Effector CD4-positive, alpha-beta T cell (primary cell): ENCODE results near the gene TATDN3.
"Not testable (repeated sequence)": the region's sequence is repeated elsewhere in the genome, so short reads cannot be mapped to it uniquely, and the experiment has no call there.

Experiments used
- DNase-seq: peaks from one replicate; pipeline ENCODE4 v3.0.0-alpha.2; 2020

The TATDN3 gene

DNA sequence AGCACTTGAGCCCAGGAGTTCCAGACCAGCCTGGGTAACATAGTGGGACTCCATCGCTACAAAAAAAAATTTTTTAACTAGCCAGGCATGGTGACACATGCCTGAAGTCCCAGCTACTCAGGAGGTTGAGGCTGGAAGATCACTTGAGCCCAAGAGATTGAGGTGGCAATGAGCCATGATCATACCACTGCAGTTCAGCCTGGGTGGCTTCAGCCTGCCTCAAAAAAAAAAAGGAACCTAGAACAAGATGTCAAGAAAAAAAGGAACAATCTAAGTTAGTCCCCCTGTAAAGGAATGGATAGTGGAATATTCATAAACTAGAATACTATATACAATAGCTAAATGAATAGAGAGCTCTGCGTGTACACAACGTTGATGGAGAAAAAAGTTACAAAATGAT is 14.5 kb upstream of the TATDN3 start:
- no peak for DNase-seq

DNA sequence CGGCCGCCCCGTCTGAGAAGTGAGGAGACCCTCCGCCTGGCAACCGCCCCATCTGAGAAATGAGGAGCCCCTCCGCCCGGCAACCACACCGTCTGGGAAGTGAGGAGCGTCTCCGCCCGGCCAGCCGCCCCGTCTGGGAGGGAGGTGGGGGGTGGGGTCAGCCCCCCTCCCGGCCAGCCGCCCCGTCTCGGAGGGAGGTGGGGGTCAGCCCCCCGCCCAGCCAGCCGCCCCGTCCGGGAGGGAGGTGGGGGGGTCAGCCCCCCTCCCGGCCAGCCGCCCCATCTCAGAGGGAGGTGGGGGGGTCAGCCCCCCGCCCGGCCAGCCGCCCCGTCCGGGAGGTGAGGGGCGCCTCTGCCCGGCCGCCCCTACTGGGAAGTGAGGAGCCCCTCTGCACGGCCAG is 12.6 kb upstream of the TATDN3 start:
- DNase-seq: not testable (repeated sequence)

DNA sequence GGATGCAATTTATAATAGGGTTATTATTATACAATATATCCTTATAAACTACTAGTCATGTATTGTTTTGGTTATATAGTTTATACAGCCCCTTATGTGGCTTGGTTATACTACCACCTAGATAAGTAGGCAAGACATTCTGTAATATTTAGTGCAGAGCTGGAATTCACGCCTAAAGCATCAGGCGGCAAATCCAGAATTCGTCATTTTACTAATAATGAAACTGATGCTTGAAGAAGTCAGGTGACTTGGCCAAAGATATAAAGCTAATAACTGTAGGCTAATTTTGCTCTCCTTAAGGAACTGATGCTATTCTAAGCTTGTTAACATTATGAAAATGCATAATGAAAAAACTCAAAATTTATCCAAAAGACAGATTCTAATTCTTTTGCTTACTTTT is 10.9 kb upstream of the TATDN3 start:
- DNase-seq: no peak

DNA sequence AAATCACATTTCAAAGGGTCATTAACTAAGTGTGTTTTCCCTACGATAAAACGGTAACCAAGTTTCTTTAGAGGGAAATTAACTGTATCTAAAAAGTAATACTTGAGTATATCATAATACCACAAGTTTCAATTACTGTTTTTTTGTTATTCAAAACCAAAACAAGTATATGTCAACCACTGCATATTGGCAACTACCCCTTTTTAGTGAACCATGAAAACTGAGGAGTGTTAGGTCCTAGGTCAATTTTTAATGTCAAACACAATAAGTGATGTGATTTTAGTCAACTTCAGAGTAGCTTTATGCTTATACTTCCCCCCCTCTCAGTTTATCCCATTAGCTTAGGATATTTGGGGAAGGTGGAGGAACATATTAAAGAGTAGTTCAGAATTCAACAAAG is 10.5 kb upstream of the TATDN3 start:
- no peak for DNase-seq

DNA sequence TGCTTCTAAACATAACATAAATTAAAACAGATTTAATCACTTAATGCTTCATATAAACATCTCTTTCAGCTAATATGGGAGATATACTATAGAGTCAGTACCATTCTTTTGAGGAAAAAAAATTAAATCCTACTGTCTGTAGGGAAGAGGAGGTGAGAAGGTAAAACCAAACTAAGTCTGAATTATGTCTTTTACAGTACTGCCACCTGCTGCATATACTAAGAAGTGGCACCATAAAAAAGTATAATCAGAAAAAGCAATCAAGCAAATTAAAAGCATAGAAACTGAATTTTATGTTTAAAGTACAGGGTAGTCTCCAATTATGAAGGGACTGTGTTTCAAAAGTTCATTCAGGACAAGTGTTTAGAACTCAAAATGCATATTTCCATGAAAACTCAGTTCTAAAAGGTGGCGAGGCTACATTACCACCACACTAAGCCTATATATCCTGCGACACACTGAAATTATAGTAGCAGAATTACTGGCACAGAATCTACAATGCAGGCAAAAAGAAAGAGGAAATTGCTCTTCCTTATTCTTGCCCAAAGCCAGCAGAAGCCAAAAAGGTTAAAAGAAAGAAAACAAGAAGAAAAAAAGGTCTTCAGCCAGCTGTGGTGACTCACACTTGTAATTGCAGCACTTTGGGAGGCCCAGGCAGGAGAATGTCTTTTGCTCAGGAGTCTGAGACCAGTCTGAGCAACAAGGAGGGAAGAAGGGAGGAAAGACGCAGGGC is 9.1 kb upstream of the TATDN3 start:
- no peak for DNase-seq

DNA sequence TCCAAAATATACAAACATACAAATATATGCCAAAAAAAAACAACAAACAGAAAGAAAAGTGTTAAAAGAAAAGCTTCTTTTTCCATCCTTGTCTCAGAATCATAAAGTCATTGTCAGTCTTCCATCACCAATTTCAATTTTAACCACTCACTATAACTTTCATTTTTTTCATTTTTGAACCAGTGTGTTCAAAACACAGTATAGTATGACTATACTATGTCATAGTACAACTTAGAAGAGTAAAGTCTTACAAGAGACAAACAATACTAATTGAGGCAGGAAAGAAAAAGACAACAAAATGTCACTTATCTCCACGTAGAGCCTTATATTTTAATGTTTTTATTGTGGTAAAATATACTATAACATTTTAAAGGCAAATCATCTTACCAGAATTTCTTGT is 7.7 kb upstream of the TATDN3 start:
- no peak for DNase-seq

DNA sequence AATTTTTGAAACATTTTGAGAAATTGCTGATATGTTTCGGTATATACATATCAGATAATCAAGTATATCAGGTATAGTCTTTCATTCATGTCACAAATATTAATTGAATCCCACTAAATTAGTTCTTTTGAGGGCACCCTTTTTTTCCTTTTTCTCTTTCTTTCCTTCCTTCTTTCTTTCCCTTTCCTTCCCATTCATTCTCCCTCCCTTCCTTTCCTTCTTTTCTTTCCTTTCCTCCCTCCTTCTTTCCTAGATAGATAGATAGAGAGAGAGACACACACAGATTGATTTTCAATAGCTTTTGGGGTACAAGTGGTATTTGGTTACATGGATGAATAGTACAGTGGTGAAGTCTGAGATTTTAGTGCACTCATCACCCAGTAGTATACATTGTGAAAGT is 5.8 kb upstream of the TATDN3 start:
- no peak for DNase-seq

DNA sequence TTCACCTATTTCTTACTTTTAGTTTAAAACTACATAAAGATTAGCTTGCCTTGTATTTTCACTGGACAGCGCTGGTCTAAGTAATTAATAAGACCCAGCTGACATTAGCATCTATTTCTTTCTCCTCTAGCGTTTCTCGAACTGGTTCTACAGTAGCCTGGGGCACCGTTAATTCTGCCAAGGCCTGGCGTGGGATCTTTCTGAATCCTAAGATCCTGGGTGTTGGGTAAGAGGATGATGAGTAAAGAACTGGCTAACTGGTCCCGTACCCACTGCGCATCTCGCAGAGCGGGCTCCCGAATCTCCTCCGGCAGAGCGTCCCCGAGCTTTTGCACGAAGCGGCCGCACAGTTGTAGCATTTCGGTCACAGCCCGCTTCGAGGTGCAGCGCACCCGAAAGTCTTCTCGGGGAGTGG is 426 bp upstream of the TATDN3 start:
- DNase-seq: no peak

DNA sequence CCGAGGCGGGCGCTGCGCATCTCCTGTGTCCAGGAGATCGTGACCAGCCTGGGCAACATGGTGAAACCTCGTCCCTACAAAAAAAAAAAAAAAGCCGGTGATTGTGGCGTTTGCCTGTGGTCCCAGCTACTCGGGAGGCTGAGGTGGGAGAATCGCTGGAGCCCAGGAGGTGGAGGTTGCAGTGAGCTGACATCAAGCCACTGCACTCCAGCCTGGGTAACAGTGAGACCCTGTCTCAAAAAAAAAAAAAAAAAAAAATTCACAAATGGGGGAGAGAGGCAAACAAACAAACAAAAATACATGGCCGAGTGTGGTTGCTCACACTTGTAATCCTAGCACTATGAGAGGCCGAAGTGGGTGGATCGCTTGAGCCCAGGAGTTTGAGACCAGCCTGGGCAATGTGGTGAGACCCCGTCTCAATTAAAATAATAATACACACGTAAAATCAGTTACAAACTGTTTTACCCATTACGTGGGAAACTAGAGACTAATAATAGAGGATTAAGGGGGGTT is 758 bp downstream of the TATDN3 start:
- DNase-seq: no peak

DNA sequence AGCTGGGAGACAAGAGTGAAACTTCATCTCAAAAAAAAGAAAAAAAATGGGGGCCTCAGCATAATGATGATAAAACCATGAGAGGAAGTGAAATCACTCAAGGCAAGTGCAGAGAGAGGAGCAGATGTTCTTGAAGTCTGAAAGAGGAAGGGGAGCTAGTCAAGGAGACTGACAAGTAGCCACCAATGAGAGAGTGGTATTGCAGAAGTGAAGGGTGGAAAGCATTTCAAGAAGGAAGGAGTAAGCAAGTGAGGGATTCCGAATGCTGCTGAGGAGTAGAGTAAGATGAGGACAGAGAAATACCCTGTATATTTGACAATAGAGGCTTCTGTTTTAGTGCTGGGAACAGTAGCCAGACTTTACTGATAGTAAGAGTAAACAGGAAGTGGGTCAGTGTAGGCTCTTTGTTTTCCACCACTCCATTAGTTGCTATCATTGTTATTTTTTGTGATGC is 2.9 kb downstream of the TATDN3 start:
- DNase-seq: no peak

DNA sequence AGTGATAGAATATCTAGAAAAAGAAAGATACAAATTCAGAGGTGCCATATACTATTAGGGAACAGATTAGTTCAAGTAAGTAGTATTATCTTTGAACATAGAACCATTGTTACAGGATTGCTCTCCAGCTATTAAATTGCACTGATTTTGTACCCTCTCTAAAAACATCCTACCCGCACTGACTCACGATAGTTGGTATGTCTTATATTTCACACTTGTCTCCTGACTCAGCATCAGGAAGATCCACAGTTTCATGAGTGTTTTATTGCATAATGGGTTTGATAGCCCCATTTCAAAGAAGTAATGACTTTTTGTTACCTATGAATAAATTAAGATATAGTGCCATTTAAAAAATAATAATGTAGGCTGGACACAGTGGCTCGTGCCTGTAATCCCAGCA is 6.0 kb downstream of the TATDN3 start:
- DNase-seq: no peak

DNA sequence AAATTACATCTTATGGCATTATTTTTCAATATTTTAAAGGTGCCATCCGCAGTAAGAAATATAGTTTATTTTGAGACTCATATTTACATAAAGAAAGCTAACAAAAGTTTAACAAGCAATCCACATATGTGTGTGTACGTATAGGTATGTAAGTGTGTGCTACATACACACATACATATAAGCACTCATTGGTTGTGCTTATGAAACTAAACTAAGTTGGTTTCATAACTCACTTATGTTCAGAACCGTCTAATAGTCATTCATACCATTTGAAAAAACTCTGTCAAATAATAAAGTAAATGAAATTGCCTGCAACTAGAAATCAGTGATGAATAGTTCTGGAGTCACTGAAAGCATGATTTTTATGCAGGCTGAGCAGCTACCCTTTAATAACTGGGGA is 14.1 kb downstream of the TATDN3 start:
- DNase-seq: no peak

DNA sequence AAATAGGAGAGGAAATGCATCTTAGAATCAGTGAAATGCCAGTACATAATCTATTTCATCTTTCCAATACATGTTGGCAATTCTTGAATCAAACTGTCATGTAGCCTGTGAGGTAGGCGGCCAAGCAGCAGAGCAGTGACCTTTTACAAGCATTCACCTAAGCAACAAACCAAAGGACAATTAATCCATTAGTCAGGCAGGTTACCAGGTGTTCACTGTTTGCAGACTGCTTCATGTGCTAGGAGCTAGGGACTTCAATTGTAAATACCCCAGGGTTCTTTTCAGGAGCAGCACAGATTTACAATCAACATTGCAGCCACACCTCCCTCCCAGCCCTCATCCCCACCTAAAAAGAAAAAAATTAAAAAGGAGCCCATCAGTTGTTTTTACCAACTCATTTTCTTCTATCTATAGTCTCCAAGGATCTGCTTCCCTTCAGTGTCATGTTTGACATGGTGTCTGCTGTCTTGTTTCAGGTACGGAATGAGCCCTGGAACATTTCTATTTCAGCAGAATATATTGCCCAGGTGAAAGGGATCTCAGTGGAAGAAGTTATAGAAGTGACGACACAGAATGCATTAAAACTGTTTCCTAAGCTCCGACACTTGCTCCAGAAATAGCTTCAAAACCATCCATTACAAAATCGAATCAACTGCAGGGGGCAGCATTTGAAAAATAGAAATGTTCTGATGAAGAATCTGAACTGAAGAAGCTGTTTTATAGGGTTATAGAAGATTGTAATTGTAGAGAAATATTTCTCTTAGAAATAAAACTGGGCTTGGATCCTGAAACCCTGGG is 23.0 kb downstream of the TATDN3 start:
- DNase-seq: no peak

DNA sequence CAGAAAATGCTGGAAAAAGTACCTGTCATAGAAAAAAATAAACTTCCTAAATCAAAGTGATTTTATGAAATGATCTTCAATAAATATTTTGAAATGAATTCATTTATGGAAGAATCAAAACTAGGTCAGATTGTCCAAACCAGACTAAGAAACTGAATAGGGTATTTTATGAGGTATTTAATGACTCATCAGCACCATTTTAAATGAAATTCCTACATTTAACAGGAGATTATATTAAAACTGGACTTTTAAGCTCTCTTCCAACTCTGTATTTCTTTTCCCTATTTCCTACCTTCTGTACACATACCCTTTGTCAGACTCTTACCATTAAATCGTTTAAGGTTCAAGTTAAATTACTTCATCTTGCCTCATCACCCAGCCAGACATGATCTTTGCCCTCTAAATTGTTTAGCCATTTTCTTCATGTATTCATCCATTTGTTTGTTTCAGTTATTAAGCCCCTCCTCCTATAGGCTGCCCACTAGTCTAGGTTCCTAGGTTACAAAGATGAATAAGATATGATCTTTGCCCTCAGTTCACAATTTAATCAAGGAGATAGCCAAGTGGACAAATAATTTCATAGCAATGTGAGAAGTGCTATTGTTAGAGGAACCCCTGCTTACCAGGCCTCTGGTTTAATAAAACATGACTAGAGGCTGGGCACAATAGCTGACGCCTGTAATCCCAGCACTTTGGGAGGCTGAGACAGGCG is 25.0 kb downstream of the TATDN3 start:
- no peak for DNase-seq

DNA sequence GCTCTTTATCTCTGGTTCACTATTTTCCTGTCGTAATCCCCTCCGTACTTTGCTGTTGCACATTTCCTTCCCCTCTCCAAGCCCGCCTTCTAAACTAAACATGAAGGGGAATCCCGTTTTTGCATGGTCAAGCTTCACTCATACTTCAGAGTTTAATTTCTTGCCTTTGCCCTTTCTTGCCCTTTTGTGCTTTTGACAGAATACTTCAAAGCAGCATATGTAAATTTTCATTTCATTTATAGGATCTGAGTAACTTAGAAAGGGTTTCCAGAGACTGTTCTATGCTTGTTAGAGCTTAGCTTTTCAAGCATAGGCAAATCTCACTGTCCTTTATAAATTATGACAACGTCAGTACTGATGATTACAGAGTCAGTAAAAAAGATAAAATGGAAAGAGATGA is 28.0 kb downstream of the TATDN3 start:
- no peak for DNase-seq

DNA sequence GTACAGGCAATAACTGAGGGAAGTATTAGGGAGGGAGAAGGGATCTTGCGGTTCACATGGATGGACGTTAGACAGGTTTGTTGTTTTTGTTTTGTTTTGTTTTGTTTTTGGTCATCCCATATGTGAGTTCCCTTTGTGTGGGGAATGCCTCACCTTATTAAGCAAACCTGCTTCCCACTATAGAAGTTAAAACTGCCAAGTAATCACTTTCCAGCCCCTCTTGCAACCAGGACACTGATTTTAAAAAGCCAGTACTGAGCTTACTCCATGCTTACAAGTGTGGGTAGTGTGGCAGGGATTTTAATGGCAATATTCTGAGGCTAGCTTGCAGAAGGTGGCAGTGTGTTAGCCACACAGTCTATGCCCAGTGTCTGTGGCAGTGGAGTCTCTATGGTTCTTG is 29.3 kb downstream of the TATDN3 start:
- DNase-seq: no peak

DNA sequence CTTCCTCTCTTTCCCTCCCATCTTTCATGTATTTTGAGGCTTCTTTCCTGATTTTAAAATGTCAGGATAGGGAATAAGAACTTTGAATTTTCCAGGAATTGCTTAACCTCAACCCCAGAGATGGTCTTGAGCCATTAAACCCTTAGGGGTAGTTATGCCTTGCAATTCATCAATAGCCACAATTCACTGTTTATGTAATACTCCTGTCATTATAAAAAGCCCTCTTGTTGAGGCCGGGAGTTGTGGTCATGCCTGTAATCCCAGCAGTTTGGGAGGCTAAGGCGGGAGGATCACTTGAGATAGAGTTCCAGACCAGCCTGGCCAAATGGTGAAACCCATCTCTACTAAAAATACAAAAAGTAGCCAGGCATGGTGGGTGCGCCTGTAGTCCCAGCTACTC is 31.3 kb downstream of the TATDN3 start:
- DNase-seq: no peak

DNA sequence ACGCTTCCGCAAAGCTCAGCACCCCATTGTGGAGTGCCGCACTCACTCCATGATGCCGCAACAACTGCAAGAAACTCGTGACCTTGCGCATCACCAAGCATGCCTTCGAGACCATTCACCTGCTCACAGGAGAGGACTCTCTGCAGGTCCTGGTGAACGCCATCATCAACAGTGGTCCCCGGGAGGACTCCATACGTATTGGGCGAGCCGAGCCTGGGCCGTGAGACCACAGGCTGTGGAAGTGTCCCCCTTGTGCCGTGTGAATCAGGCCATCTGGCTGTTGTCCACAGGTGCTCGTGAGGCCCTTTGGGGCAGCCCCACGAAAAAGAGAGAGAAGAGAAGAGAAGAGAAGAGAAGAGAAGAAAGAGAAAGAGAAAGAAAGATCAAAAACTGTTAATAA is 32.5 kb downstream of the TATDN3 start:
- DNase-seq: no peak

DNA sequence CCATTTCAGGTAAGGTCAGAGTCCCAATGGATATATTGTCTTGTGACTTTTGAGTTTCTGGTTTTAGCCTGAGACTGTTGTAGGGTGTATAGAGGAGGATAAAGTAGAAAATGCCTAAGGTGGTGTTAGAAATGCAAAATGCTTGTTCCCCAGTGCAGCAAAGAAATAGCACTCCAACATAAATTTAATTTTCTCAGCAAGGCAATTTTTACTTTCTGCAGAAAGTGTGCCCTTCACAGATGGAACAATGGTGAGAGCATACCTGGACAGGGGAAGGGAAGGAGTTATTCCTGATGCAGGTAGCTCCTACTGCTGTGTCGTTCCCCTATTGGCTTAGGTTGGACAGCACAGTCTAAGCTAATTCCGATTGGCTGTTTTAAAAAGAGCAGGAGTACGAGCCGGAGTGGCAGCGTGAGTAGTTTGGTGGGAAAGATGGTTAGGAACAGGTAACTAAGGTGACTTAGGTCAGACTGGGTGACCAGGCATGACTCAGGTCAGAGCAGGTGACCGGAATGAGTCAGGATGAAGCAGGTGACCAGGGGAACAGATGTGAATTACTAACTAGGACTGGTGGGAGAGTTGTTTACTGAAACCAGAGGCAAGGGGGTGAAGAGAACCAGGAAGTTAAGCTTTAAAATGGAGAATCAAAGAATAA is 34.2 kb downstream of the TATDN3 start:
- no peak for DNase-seq

DNA sequence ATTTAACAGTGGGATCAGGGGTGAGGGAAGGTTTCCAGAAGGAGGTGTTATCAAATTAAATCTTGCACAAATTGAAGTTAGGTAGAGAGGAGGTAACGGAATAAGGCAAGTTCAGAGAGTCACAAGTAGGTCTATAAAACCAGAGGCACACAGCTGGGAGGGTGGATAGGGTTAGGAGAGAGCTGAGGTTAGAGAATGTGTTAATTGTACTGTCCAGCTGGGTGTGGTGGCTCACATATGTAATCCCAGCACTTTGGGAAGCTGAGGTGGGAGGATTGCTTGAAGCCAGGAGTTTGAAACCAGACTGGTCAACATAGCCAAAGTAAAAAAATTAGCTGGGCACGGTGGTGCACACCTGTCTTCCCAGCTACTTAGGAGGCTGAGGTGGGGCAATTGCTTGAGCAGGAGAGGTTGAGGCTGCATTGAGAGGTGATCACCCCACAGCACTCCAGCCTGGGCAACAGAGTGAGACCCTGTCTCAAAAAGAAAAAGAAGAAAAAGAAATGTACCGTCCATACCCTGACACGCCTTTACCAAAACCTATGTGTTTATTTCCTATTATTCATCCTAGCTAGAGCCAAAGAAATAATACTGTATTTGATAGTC is 35.6 kb downstream of the TATDN3 start:
- DNase-seq: no peak

DNA sequence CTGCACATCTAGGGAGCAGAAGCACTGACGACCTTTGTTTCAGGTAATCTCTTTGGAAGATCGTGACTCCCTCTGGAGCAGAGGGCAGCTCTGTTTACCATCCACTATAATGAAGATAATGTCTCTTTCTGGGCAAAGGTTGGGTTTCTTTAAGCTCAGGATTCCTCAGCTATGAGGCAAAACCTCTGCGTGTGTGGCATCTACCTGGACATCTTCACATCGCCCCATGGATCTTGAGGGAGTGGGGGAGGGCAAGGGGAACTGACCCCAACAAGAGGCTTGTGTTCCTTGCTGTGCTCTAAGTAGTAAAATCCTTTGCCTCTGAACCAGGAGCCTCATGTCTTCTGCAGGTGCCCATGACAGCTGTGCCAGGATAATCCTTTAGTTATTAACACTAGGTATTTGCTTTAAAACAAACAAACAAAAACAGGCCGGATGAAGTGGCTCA is 36.2 kb downstream of the TATDN3 start:
- no peak for DNase-seq

DNA sequence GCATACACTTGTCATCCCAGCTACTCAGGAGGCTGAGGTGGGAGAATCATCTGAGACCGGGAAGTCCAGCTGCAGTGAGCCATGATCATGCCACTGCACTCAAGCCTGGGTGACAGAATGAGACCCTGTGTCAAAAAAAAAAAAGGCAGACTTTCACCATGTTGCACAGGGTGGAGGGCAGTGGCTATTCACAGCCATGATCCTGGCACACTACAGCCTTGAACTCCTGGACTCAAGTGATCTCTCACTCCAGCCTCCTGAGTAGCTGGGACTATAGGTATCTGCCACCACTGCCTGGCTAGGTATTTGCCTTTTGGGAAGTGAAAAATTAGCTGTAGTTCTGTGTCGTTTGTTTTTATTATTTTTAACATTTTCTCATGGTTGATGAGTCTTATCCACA is 36.7 kb downstream of the TATDN3 start:
- DNase-seq: no peak
